ENCODE measurements around the gene PMIS2. TPM values are rescaled to one million over a fixed set of nuclear protein-coding genes. Genes with fewer than 3 reads are reported as not detected.

The PMIS2 gene
- polyA plus RNA-seq, 1 experiment, result not detected

- CTCF ChIA-PET, result no interaction called here
- H3K27ac ChIP-seq (ENCODE audit: low read depth, low read length), result no peak overlapping the region
- no peak overlapping the region for H3K4me3 ChIP-seq (ENCODE audit: low read depth, low read length)
- POLR2A ChIA-PET, result no interaction called here
- peaks cover 10% of the 10 kb centered on the region; the same call in 1 of the 2 replicates for H3K9me3 ChIP-seq (ENCODE audit: control insufficient read depth, insufficient read depth, low read length)
- no peak for DNase-seq (ENCODE audit: low read depth, low spot score)
- no peak for TF ChIP-seq CTCF (IDR thresholded peaks at IDR 0.05; ENCODE audit: low read depth, low read length)
- peaks cover 16% of the 10 kb centered on the region for H3K27me3 ChIP-seq (ENCODE audit: control insufficient read depth, insufficient read depth, low read length)
Observed at GRCh38 chr19:35562336-35562735, 23.6 kb upstream of the PMIS2 start.

- no peak overlapping the region for H3K4me3 ChIP-seq (ENCODE audit: low read depth, low read length)
- ChIA-PET POLR2A (no interaction called here), CTCF (interaction anchor here (0.8 kb wide), 1 partner anchor 13 kb away, joined by 4 read pairs; no protein-coding TSS in a partner anchor)
- TF ChIP-seq CTCF (IDR thresholded peaks at IDR 0.05; ENCODE audit: low read depth, low read length), result no peak
- H3K27me3 ChIP-seq (ENCODE audit: control insufficient read depth, insufficient read depth, low read length), result peaks cover 16% of the 10 kb centered on the region
- H3K27ac ChIP-seq (ENCODE audit: low read depth, low read length), result no peak overlapping the region
- DNase-seq (ENCODE audit: low read depth, low spot score), result no peak
- H3K9me3 ChIP-seq (ENCODE audit: control insufficient read depth, insufficient read depth, low read length), result peaks cover 10% of the 10 kb centered on the region; the same call in 1 of the 2 replicates
Observed at GRCh38 chr19:35562776-35563175, 23.2 kb upstream of the PMIS2 start.

GRCh38 chr19:35563207-35563829 lies 22.7 kb upstream of the PMIS2 start, which contains the start of gene ATP4A:
TSS of gene ATP4A (minus strand) at chr19:35563658. CDS start at chr19:35563629, 29 bp downstream.
- H3K9me3 ChIP-seq (ENCODE audit: control insufficient read depth, insufficient read depth, low read length), result peaks cover 5% of the 10 kb centered on the region; the same call in 1 of the 2 replicates
- no peak for DNase-seq (ENCODE audit: low read depth, low spot score)
- ChIA-PET POLR2A (no interaction called here), CTCF (interaction anchor here (0.8 kb wide), 1 partner anchor 14 kb away, joined by 4 read pairs; no protein-coding TSS in a partner anchor)
- no peak within 1 kb of the TSS for H3K27ac ChIP-seq (ENCODE audit: low read depth, low read length)
- TF ChIP-seq CTCF (IDR thresholded peaks at IDR 0.05; ENCODE audit: low read depth, low read length), result no peak
- no peak within 1 kb of the TSS for H3K4me3 ChIP-seq (ENCODE audit: low read depth, low read length)
- peaks cover 15% of the 10 kb centered on the region for H3K27me3 ChIP-seq (ENCODE audit: control insufficient read depth, insufficient read depth, low read length)

GRCh38 chr19:35565016-35565856 lies 20.7 kb upstream of the PMIS2 start:
- Histone ChIP-seq H3K27me3 (ENCODE audit: control insufficient read depth, insufficient read depth, low read length) (peaks cover 8% of the 10 kb centered on the region), H3K9me3 (ENCODE audit: control insufficient read depth, insufficient read depth, low read length) (no peaks in the 10 kb centered on the region), H3K4me3 (ENCODE audit: low read depth, low read length) (no peak overlapping the region), H3K27ac (ENCODE audit: low read depth, low read length) (no peak overlapping the region)
- DNase-seq (ENCODE audit: low read depth, low spot score), result no peak
- ChIA-PET CTCF (no interaction called here), POLR2A (no interaction called here)
- no peak for TF ChIP-seq CTCF (IDR thresholded peaks at IDR 0.05; ENCODE audit: low read depth, low read length)

- Histone ChIP-seq H3K9me3 (ENCODE audit: control insufficient read depth, insufficient read depth, low read length) (no peaks in the 10 kb centered on the region), H3K27me3 (ENCODE audit: control insufficient read depth, insufficient read depth, low read length) (peaks cover 14% of the 10 kb centered on the region), H3K4me3 (ENCODE audit: low read depth, low read length) (no peak overlapping the region), H3K27ac (ENCODE audit: low read depth, low read length) (no peak overlapping the region)
- DNase-seq (ENCODE audit: low read depth, low spot score), result no peak
- no peak for TF ChIP-seq CTCF (IDR thresholded peaks at IDR 0.05; ENCODE audit: low read depth, low read length)
- POLR2A ChIA-PET, result no interaction called here
- CTCF ChIA-PET, result interaction anchor here (0.6 kb wide), 1 partner anchor 17 kb away, joined by 3 read pairs; no protein-coding TSS in a partner anchor
Observed at GRCh38 chr19:35566738-35567137, 19.2 kb upstream of the PMIS2 start.

Measured in AG04450 (cell line).